ENCODE measurements around the gene VAC14. TPM values are rescaled to one million over a fixed set of nuclear protein-coding genes. Genes with fewer than 3 reads are reported as not detected.

VAC14 gene
- total RNA-seq, 1 donor from 2014 or later: 18.4 TPM

GRCh38 chr16:70656712-70657263 is 144.2 kb downstream of the VAC14 start:
- Histone ChIP-seq H3K27me3 (ENCODE audit: control insufficient read depth, insufficient read depth, low read length) (no peaks in the 10 kb centered on the region), H3K36me3 (ENCODE audit: control insufficient read depth, insufficient read depth, low read length) (no peaks in the 10 kb centered on the region), H3K4me3 (ENCODE audit: low read depth, low read length) (no peak overlapping the region)
- TF ChIP-seq CTCF (IDR thresholded peaks at IDR 0.05; ENCODE audit: insufficient read depth, low read length, severe bottlenecking): no peak
- FAIRE-seq: no peak
- no peak for DNase-seq (ENCODE audit: low read depth)

- Histone ChIP-seq H3K27me3 (ENCODE audit: control insufficient read depth, insufficient read depth, low read length) (no peaks in the 10 kb centered on the region), H3K4me3 (ENCODE audit: low read depth, low read length) (no peak overlapping the region), H3K36me3 (ENCODE audit: control insufficient read depth, insufficient read depth, low read length) (no peaks in the 10 kb centered on the region)
- DNase-seq (ENCODE audit: low read depth) (no peak), FAIRE-seq (no peak)
- no peak for TF ChIP-seq CTCF (IDR thresholded peaks at IDR 0.05; ENCODE audit: insufficient read depth, low read length, severe bottlenecking)
Measured at GRCh38 chr16:70656065-70656711, 144.8 kb downstream of the VAC14 start.

GRCh38 chr16:70653809-70654771 is 146.9 kb downstream of the VAC14 start:
- DNase-seq (ENCODE audit: low read depth) (peak; percentile 82), FAIRE-seq (no peak)
- Histone ChIP-seq H3K4me3 (ENCODE audit: low read depth, low read length) (peak overlapping the region; percentile 2), H3K36me3 (ENCODE audit: control insufficient read depth, insufficient read depth, low read length) (no peaks in the 10 kb centered on the region), H3K27me3 (ENCODE audit: control insufficient read depth, insufficient read depth, low read length) (no peaks in the 10 kb centered on the region)
- peak; percentile 70 for TF ChIP-seq CTCF (IDR thresholded peaks at IDR 0.05; ENCODE audit: insufficient read depth, low read length, severe bottlenecking)

- H3K27me3 ChIP-seq (ENCODE audit: control insufficient read depth, insufficient read depth, low read length): no peaks in the 10 kb centered on the region
- H3K36me3 ChIP-seq (ENCODE audit: control insufficient read depth, insufficient read depth, low read length): no peaks in the 10 kb centered on the region
- FAIRE-seq: no peak
- no peak overlapping the region for H3K4me3 ChIP-seq (ENCODE audit: low read depth, low read length)
- DNase-seq (ENCODE audit: low read depth): no peak
- TF ChIP-seq CTCF (IDR thresholded peaks at IDR 0.05; ENCODE audit: insufficient read depth, low read length, severe bottlenecking): no peak
Measured at GRCh38 chr16:70653406-70653805, 147.6 kb downstream of the VAC14 start.

GRCh38 chr16:70652322-70652721 is 148.6 kb downstream of the VAC14 start:
- Histone ChIP-seq H3K4me3 (ENCODE audit: low read depth, low read length) (no peak overlapping the region), H3K27me3 (ENCODE audit: control insufficient read depth, insufficient read depth, low read length) (no peaks in the 10 kb centered on the region), H3K36me3 (ENCODE audit: control insufficient read depth, insufficient read depth, low read length) (no peaks in the 10 kb centered on the region)
- FAIRE-seq: no peak
- DNase-seq (ENCODE audit: low read depth): no peak
- TF ChIP-seq CTCF (IDR thresholded peaks at IDR 0.05; ENCODE audit: insufficient read depth, low read length, severe bottlenecking): no peak
